NCI-H1417 (cell line): Measurements from ENCODE around the gene CENPVL3.
A peak's percentile ranks its signal among the peaks of the same experiment; 100 is the strongest.
"Not testable (repeated sequence)": the region's sequence is repeated elsewhere in the genome, so short reads cannot be mapped to it uniquely, and the experiment has no call there.

Experiments used
- DNase-seq, 3 experiments: peaks; one replicate each; lab custom pipeline; 2025; lab: John Stamatoyannopoulos, UW

CENPVL3 gene

DNA sequence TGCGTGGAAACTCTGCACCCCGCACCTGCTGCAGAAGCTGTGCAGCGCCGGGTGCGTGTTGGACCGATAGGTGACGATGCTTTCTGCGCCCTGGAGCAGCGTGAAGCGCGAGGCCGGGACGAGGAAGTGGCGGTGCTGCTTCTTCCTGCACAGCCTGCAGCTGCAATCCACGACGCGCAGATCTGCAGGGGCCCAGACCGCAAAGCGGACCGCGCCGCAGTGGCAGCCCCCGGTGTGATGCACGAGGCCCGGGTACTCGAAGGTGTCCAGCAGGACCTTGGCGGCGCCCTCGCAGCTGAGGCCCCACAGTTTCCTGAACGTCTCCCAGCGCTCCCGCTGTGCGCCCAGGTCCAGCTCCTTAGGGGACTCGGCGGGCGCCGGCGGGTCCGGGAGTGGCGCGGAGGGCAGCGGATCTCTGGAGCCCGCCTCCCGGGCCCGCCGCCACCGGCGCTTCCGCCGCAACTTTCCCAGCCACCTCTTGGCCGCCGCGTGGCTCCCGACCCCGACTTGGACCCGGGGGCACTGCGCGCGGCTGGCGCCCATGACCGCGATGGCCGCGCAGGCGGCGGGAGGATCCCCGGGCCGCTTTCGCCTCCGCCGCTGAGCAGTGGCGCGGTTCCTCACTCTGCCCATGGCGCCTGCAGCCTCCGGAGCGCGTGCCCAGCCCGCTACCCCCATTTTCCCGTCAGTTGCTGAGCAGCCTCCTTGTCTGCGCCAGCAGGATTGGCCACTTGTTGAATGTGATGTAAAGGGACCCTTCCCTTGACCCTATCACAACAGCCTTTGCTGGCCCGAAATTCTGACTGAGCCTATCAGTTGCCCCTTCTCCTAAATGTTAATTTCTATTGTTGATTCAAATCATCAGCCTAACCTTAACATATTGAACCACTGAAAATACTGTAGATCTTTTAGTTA, at the start of gene CENPVL3:
Gene CENPVL3, minus strand, starts transcription at position 672 of the 915 bp plus-strand sequence. Its CDS starts 39 bp downstream, at position 633.
- DNase-seq = peak in 2 of 3 experiments; percentile 82 to 93

DNA sequence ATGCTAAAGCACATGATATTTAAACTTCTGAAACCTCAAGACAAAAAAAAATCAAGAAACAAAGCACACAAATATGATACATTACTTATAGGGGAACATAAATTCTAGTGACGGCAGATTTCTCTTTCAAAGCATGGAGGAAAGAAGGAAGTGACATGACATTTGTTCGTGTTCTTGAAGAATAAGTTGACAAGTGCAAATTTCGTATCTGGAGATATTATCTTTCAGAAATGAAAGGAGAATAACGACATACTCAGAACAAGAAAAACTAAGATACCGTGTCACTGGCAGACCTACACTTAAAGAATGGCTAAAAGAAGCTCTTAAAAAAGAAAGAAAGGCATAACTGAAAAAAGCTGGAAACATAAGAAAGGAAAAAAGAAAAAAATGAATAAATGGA, 47.3 kb upstream of the CENPVL3 start:
- no peak for DNase-seq

DNA sequence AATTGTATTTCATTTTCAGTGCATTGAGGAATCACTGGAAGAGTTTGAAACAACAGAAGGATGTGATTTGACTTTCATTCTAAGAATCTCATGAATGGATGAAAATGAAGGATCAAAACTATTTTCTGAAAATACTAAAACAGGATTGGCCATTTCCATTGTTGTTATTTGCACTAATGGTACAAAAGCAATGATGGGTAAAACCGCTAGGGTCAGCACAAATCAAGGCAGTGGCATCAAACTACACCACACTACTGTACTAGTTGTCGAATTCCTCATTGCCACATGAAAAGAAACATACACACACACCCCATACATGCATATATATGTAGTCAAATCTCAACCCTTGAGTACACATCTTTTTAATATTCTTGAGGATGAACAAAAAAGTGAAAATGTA, 24.7 kb upstream of the CENPVL3 start:
- DNase-seq = no peak

DNA sequence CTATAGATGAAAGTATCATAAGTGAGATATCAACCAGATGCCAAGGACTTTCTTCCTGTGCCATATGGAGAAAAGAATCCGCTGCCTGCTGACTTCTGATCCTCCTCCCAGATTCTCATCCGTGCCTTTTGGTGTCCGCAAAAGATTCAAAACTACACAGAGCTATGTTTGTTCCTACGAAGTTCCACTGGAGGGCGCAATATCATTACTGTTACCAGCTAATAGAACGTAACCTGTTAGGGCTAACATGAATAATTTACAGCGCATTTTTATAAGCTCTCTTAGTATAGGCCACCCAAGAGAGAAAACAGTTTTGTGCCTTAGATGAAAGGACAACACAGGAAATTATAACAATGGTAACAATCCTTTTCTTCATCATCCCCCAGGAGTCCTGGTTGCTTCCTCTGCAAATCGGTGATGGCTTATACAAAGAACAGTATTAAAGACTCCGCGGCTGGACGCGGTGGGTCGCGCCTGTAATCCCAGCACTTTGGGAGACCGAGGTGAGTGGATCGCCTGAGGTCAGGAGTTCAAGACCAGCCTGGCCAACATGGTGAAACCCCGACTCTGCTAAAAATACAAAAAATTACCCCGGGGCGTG, 22.8 kb upstream of the CENPVL3 start:
- peak in 2 of 3 experiments; percentile 42 to 85 for DNase-seq

DNA sequence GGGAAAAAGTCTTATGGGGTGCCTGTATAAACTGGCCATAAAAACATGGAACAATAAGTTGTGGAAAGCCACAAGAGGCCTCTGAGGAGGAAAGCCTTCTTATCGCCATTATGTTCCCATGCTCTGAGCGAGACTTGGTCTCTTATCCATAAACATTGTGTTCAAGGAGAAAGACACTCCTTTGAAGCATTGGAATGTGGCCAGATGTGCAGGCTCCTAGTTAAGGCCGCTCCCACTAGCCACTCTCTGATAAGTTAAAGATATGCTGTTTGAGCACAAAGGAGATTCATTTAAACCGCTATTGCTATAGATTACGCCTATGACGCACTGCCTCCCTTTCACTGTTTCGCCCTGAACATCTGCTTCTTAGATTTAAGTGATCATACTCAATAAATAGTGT, 17.8 kb upstream of the CENPVL3 start:
- DNase-seq = not testable (repeated sequence)

DNA sequence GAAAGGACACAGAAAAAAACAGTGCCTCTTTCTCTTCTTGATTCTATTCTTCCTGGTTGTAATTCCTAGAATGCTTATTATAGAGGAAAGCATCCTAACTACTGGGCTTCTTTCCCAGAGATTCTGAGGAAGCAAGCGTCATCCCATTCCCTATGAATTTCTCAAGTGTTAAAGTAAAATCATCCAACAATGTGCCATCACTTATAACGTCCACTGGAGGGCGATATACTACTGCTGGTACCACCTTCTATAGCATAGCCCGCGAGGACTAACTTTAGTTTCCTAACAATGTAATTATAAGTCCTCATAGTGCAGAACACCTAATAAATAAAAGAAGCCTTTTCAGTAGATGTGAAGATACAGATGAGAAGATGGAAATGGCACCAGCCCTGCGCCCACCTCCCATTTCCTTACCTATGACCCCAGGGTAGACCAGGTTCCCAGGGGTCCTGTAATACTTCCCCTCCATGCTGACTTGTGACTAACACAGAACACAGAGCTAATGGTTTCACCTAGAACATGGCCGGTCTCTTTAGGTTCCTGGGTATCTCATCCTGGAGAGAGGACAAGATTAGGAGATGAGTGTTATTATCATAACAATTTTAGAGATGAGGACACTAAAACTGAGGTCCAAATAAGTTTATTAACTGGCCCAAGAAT, 4.2 kb downstream of the CENPVL3 start:
- DNase-seq = peak in 2 of 3 experiments; percentile 22 to 65

DNA sequence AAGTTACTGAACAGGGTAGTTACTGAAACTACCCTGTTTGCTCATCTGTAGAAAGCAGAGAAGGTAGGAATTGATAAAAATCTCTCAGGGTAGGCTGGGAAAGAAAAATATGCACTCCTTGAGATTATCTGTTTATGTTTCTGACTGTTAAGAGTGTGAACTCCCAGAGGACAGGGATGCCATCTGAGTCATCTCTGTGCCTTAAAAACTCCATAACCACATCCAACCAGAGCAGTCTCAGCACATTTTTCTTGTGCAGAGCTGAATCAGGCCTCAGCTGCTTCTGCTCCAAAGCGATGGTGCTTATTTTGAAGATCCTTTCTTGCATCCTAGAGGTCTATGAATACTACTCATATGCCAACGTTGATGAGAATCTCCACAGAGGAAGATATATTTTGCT, 9.9 kb downstream of the CENPVL3 start:
- DNase-seq = no peak

DNA sequence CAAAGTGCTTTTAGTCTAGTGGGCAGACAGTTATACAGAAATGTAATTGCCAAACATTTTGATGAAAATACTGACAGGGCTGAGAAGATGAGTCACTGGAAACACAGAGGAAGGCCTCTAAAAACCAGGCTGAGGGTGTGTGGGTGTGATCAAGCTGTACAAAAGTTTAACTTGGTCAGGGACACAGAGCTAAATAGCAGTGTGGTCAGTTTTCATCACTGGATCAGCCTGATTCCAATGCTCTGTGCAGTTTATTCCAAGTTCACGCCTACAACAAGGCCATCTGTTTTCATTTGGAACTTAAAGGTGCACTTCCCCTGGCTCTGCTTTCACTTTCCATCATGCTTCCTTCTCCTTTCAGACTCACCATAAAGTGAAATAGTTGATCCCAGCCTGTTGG, 10.6 kb downstream of the CENPVL3 start:
- DNase-seq = no peak

DNA sequence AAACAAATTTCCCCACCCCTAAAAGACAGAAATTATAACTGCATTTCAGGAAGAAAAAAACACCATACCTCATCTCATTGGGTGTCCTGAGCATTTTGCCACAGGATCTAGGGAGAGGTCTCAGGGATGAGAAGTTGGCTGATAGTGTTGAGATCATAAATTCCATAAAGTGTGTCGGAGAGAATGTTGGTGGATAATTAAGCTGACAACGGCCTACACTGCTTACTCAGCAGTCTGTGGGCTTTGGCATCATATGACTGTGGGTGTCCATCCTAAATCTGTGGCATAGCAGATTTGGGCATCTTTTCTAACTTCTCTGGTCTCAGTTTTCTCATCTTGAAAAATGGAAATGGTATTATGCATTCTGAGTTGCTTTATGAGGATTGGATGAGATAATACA, 12.3 kb downstream of the CENPVL3 start:
- DNase-seq = no peak

DNA sequence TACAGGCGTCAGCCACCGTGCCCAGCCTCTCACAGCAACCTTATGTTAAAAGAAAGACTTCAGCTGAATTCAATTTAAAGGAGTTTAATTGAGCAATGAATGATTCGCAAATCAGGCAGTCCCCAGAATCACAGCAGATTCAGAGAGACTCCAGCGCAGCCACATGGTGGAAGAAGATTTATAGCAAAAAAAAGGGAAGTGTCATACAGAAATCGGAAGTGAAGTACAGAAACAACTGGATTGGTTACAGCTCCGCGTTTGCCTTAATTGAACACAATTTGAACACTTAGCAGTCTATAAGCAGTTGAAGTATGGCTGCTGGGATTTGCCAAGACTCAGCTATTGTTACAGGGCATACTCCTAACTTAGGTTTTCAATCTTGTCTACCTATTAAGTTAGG, 19.8 kb downstream of the CENPVL3 start:
- no peak for DNase-seq

DNA sequence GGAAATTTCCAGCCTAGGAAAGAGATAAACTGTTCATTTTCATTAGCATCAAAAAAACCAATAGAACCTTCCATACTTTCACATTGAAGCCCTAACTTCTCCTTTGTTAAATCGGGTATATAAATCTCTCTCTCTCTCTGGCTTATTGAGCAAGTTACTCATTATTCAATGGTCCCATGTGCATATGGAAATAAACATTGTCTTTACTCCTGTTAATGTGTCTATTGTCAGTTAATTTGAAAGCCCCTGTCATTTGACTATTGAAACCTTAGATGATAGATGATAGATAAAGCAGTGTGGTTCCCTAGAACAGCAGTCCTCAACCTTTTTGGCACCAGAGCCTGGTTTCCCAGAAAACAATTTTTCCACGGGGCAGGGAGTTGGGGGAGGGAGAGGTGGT, 46.8 kb downstream of the CENPVL3 start:
- no peak for DNase-seq

DNA sequence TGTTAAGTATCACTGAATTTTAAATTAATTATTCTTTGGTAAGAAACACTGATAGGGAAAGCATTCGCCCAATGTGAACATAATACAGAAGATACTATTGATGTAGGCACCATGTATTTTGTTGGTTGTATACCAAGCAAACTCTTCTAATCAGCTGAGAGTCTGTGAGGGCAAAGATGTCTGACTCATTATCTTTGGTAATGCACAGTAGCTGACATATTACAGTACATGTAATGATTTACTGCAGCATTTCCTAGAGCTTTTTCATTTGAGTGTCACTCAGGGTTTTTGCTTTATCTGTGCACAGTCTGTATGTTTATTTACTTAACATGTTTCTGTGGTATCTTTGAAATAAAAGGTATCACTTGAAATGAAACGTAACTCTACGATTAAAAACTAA, 49.2 kb downstream of the CENPVL3 start:
- no peak for DNase-seq

DNA sequence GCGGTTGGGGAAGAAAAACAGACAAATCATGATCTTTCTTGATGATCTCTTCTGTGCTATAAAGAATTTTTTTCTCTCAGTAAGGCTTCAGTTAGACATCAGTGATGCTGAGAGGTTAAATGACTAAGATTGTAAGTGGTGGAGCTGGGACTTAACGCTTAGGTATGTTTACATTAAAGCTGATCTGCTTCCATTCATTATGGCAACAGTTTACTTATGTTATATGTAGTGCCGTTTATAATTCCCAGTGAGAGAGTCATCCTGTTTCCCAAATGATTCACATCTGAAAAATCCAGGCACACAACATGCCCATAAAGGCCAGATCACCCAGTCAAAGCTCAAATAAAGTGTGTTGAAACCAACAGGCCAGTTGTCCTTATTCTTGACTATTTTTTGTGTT, 50.1 kb downstream of the CENPVL3 start:
- no peak for DNase-seq
